ENCODE data around the gene IPO5.
"Not testable (repeated sequence)": the region's sequence is repeated elsewhere in the genome, so short reads cannot be mapped to it uniquely, and the experiment has no call there.

IPO5 gene

DNA sequence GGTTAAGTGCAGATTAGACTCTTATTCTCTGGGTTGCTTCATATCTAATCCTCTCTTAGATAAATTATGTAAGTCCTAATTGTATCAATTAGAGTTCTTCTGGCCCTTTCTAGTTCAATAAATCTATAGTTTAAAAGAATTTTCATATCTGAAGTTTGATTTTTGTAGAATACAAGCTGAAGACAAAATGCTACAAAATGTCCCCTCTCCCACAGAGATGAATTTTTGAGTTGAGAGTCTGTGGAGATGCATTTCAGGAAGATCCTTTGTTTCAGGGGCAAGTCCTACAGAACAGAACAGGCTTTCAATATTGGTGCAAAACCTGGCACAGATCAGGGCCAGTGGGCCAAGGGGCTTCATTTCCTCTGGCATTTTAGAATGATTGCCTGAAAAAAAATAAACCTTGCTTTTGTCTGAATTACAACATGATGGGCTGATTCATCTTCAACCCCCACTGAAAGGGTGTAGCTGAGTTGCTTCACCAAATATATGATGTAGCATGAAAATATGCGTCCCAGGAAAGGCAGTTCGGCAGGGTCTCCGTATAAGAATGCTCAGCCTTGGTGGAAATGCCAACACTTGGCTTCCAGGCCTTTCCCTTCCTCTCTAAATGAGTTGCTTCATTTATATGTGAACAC lies 6.4 kb upstream of the IPO5 start:
- no peak overlapping the region for H3K4me3 ChIP-seq (replicated peaks; ENCODE audit: low read depth, low read length)
- TF ChIP-seq, protein P1, sequence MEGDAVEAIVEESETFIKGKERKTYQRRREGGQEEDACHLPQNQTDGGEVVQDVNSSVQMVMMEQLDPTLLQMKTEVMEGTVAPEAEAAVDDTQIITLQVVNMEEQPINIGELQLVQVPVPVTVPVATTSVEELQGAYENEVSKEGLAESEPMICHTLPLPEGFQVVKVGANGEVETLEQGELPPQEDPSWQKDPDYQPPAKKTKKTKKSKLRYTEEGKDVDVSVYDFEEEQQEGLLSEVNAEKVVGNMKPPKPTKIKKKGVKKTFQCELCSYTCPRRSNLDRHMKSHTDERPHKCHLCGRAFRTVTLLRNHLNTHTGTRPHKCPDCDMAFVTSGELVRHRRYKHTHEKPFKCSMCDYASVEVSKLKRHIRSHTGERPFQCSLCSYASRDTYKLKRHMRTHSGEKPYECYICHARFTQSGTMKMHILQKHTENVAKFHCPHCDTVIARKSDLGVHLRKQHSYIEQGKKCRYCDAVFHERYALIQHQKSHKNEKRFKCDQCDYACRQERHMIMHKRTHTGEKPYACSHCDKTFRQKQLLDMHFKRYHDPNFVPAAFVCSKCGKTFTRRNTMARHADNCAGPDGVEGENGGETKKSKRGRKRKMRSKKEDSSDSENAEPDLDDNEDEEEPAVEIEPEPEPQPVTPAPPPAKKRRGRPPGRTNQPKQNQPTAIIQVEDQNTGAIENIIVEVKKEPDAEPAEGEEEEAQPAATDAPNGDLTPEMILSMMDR (IDR thresholded peaks at IDR 0.05; ENCODE audit: low read length, missing control alignments) = no peak
- DNase-seq (ENCODE audit: low read depth) = peak; percentile 94

DNA sequence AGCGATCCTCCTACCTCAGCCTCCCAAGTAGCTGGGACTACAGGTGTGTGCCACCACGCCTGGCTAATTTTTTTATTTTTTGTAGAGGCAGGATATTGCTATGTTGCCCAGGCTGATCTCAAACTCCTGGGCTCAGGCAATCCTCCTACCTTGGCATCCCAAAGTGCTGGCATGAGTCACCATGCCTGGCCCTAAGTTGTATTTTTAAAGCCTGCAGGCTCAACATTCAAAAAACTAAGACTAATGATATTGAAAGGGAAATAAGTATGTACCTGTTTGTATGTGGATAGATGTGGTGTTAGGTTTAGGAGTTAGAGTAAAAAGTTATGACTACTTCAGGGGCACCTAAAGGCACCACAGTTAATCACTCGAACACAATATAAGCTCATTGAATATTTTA lies 5.4 kb upstream of the IPO5 start:
- no peak for DNase-seq (ENCODE audit: low read depth)
- TF ChIP-seq, protein P1 (IDR thresholded peaks at IDR 0.05; ENCODE audit: low read length, missing control alignments) = no peak
- H3K4me3 ChIP-seq (replicated peaks; ENCODE audit: low read depth, low read length) = no peak overlapping the region

DNA sequence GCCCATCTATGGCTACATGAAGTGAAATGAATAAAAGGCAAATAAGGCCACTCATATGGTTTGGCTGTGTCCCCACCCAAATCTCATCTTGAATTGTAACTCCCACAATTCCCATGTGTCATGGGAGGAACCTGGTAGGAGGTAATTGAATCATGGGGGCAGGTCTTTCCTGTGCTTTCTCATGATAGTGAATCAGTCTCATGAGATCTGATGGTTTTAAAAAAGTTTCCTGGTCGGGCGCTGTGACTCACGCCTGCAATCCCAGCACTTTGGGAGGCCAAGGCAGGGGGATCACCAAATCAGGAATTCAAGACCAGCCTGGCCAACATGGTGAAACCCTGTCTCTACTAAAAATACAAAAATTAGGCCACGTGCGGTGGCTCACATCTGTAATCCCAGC lies 4.2 kb upstream of the IPO5 start:
- not testable (repeated sequence) for DNase-seq (ENCODE audit: low read depth); H3K4me3 ChIP-seq (replicated peaks; ENCODE audit: low read depth, low read length)

DNA sequence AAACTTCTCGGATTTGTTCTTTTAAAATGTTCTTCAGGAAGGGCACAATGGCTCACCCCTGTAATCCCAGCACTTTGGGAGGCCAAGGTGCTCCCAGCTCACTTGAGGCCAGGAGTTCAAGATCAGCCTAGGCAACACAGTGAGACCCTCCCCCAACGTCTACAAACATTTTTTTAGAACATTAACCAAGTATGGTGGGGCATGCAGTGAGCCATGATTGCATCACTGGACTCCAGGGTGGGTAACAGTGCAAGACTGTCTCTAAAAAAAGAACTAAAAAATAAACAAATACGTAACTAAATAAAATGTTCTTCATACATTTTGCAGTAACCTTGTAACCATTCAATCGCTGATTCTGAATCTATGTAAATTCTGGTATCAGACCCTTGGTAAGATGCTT lies 2.1 kb upstream of the IPO5 start:
- TF ChIP-seq, protein P1 (IDR thresholded peaks at IDR 0.05; ENCODE audit: low read length, missing control alignments) = no peak
- no peak for DNase-seq (ENCODE audit: low read depth)
- no peak overlapping the region for H3K4me3 ChIP-seq (replicated peaks; ENCODE audit: low read depth, low read length)

DNA sequence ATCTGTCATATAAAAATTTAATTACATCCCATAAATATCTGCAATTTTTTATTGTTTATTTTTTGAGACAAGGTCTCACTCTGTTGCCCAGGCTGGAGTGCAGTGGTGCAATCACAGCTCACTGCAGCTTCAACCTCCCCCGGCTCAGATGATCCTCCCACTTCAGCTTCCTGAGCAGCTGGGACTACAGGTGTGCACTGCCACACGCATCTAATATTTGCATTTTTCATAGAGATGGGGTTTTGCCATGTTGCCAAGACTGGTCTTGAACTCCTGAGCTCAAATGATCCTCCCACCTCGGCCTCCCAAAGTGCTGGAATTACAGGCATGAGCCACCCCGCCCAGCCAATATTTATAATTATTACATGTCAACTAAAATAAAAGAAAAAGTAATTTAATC lies 644 bp upstream of the IPO5 start:
- not testable (repeated sequence) for DNase-seq (ENCODE audit: low read depth); H3K4me3 ChIP-seq (replicated peaks; ENCODE audit: low read depth, low read length)

DNA sequence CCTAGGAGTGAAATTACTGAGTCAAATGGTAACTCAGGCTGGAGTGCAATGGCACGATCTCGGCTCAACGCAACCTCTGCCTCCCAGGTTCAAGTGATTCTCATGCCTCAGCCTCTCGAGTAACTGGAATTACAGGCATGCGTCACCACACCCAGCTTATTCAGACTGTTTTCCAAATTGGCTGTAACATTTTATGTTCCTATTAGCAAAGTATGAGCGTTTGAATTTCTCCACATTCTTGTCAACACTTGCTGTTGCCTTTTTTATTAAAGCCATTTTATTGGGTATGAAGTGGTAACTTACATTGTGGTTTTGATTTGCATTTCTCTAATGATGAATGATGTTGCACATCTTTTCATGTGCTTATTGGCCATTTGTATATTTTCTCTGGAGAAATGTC lies 7.9 kb downstream of the IPO5 start:
- DNase-seq (ENCODE audit: low read depth) = no peak
- TF ChIP-seq, protein P1 (IDR thresholded peaks at IDR 0.05; ENCODE audit: low read length, missing control alignments) = no peak
- no peak overlapping the region for H3K4me3 ChIP-seq (replicated peaks; ENCODE audit: low read depth, low read length)

DNA sequence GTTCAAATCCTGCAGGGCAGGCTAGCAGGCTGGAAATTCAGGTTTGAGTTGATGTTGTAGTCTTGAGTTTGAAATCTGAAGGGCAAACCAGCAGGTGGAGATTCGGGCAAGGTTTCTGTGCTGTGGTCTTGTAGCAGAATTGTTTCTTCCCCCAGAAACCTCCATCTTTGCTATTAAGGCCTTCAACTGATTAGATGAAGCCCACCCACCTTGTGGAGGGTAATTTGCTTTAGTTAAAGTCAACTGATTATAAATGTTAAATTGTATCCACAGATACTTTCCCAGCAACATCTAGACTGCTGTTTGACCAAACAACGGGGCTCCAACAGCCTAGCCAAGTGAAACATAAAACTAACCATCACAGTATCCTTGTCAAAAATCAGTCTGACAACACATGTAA lies 9.4 kb downstream of the IPO5 start:
- TF ChIP-seq, protein P1 (IDR thresholded peaks at IDR 0.05; ENCODE audit: low read length, missing control alignments) = no peak
- DNase-seq (ENCODE audit: low read depth) = no peak
- no peak overlapping the region for H3K4me3 ChIP-seq (replicated peaks; ENCODE audit: low read depth, low read length)

DNA sequence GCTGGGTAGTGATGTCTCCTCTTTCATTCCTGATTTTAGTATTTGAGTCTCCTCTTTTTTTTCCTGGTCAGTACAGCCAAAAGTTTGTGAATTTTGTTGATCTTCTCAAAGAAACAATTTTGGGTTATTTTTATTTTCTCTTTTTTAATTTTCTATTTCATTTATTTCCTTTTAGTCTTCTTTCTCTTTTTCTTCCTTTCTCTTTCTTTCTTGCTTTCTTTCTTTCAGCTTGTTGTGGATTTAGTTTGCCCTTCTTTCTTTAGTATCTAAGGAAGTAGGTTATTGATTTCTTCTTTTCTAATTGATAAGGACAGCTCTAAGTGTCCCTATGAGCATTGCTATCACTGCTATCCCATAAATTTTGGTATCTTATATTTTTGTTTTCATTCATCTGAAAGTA lies 13.8 kb downstream of the IPO5 start:
- TF ChIP-seq, protein P1 (IDR thresholded peaks at IDR 0.05; ENCODE audit: low read length, missing control alignments) = no peak

More for the DNA sequence above, 13.8 kb downstream of the IPO5 start:
- H3K4me3 ChIP-seq (replicated peaks; ENCODE audit: low read depth, low read length) = no peak overlapping the region
- DNase-seq (ENCODE audit: low read depth) = no peak
